GM18519 (cell line): Measurements from ENCODE around the gene CRB1.

ENCODE experiments used
- ATAC-seq: cut with Tn5 transposase; IDR thresholded peaks from one replicate; pipeline ENCODE4 v1.9.1; 2021; ENCODE audit warnings: mild to moderate bottlenecking, moderate library complexity; ENCODE audit not compliant: unreplicated experiment, low FRiP score

CRB1 gene

DNA sequence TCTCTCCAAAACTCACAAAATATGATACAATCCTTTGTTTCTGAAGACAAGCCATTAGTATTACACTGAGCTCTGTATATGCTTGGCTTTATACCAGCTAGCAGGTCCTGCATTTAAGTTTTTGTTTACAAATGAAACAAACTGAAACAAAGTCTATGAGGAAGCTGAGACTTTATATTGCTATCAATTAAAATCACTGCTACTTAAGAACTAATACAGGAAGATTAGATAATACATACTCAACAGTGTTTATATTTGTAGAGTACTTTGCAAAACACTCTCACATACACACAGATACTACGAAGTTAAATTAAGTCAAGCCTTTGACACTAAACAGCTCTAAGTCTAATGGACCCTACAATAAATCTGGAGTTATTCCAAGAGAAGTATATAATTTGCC is 247.4 kb downstream of the CRB1 start:
- no peak for ATAC-seq

GRCh38 chr1:197519741-197520334 is 251.8 kb downstream of the CRB1 start:
- no peak for ATAC-seq

DNA sequence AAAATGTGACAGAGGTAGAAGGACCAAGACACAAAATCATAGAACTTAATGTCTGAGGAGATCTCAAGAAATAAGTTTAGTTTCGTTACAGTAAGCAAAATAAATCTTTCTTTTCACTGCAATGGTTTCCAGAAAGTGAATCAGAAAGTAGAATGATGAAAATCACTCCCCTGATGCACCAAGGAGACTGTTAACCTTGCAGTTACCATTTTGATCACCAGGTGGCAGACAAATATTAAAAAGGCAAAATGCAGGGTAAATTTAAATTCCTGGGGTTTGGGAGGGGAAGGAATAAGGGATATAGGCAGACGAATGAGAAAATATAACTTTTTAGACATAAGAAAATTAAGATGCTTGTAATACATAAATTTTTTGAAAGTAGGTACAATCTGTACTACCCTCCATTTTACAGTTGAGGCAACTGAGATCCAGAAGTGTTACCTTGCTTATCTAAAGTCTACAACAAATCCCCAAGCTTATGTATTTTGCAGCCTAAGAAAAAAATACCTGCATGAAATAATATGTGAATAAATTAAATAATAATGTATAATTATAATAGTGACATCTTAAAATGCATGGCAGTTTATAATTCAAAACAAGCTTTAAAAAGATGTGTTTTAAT is 253.2 kb downstream of the CRB1 start:
- ATAC-seq, result peak; percentile 69

DNA sequence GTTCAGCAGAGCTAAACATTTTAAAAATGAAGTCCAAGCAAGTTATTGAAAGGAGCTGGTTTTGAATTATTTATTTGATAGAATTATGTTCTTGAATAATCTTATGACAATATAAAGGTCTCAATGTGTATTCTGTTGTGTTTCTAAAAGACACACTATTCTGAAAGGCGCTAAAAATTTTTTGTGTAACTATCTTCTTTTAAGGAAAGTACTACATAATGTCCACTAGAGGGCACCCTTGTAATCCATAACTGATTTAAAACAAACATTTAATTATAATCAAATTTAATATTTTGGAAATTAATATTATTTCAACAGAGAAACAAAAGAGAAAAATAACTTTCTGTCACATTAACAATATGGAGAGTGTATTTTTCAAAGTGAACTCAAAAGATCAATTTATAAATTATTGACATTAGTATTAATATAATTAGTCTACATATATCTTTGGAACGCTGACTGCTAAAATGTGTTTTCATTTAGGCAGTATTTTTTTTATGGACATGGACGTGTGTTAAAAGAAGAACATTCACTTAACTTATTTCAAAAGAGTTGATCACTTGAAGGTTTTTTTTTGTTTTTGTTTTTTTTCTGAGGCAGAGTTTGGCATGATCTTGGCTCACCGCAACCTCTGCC is 258.8 kb downstream of the CRB1 start:
- no peak for ATAC-seq
